ENCODE data around the gene LMO7. TPM values are rescaled to one million over a fixed set of nuclear protein-coding genes. Genes with fewer than 3 reads are reported as not detected.

LMO7 gene
- total RNA-seq, 1 experiment from 2014 or later: 102 TPM

DNA sequence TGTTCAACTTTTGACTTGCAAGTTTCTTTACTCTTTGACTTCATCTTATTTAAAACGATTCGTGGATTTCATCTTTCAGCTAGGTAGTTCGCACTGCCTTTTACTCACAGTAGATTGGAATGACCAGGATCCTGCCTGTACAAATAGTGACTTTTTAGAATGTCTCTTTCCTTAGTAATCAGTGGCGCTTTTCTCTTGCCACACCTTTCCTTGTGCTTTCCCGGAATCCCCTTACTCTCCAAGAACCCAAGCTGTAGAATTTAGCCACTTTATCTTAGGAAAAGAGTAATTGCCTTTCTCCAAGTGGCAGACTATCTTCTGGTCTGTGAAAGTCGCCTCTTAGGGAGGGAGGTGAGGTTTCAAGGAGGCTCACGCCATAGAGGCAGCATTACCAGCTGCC lies 123.4 kb downstream of the LMO7 start:
- Histone ChIP-seq H3K4me1 (peaks cover 10% of the 10 kb centered on the region; the same call in 1 of the 2 replicates), H3K27me3 (no peaks in the 10 kb centered on the region), H3K9me3 (replicated peaks) (0 out of 2 replicates have a peak, but pooled peaks cover 4% of the 10 kb centered on the region), H3K36me3 (no peaks in the 10 kb centered on the region), H3K27ac (no peak overlapping the region), H3K4me3 (no peak overlapping the region)
- DNase-seq: no peak

GRCh38 chr13:75760131-75761021 lies 124.2 kb downstream of the LMO7 start:
- no peak overlapping the region for H3K27ac ChIP-seq
- H3K4me3 ChIP-seq: no peak overlapping the region

DNA sequence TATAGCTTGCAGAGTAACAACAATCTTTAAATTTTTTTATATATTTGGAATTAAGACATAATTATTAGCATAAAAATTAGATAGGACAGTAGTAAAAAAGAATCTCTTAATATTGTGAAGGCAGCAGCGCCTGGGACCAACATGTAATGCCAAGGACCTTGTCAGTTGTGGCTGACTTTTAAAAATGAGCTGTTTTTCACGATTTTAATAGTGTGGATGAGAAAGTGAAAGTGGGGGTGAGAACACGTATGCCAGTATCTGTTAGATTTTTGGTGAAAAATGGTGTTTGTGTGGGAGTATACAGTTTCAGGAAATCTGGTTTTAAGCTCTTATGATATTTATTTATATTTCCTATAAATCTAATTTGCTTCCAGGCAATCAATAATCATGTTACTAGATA lies 125.2 kb downstream of the LMO7 start:
- Histone ChIP-seq H3K4me3 (no peak overlapping the region), H3K4me1 (no peaks in the 10 kb centered on the region), H3K9me3 (replicated peaks) (0 out of 2 replicates have a peak, but pooled peaks cover 3% of the 10 kb centered on the region), H3K27ac (no peak overlapping the region), H3K36me3 (no peaks in the 10 kb centered on the region), H3K27me3 (no peaks in the 10 kb centered on the region)
- no peak for DNase-seq

More at GRCh38 chr13:75760131-75761021, 124.2 kb downstream of the LMO7 start:
- Histone ChIP-seq H3K9me3 (replicated peaks) (0 out of 2 replicates have a peak, but pooled peaks cover 4% of the 10 kb centered on the region), H3K36me3 (no peaks in the 10 kb centered on the region), H3K4me1 (0 out of 2 replicates have a peak, but pooled peaks cover 4% of the 10 kb centered on the region), H3K27me3 (no peaks in the 10 kb centered on the region)
- peak; percentile 4 to 41 for DNase-seq

- Histone ChIP-seq H3K27me3 (no peaks in the 10 kb centered on the region), H3K4me1 (no peaks in the 10 kb centered on the region), H3K27ac (no peak overlapping the region), H3K4me3 (no peak overlapping the region), H3K36me3 (no peaks in the 10 kb centered on the region), H3K9me3 (replicated peaks) (no peaks in the 10 kb centered on the region)
- no peak for DNase-seq
Observed at GRCh38 chr13:75762076-75762937, 126.2 kb downstream of the LMO7 start.

GRCh38 chr13:75762955-75763354 lies 126.8 kb downstream of the LMO7 start:
- Histone ChIP-seq H3K9me3 (replicated peaks) (no peaks in the 10 kb centered on the region), H3K4me3 (no peak overlapping the region), H3K27me3 (no peaks in the 10 kb centered on the region), H3K36me3 (no peaks in the 10 kb centered on the region), H3K4me1 (no peaks in the 10 kb centered on the region), H3K27ac (no peak overlapping the region)
- DNase-seq: no peak

DNA sequence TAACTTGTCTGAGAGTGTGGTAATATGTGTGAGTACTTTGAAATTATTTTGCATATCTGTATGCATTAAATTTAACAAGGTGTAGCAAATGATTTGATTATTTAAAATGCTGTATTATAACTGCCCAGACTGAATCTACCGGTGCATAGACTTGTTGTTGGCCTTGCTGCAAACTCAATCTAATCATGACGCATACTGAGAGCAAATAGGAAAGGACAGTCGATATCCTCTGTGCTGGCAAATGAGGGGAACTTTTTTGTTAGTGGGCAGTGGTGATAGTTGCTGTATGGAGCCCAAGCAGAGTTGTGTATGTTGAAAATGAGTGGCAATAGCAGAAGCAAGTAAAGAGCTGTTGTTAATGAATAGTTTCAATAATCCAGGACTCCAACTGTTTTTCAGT lies 127.4 kb downstream of the LMO7 start:
- DNase-seq: no peak
- Histone ChIP-seq H3K9me3 (replicated peaks) (no peaks in the 10 kb centered on the region), H3K4me1 (no peaks in the 10 kb centered on the region), H3K4me3 (no peak overlapping the region), H3K36me3 (no peaks in the 10 kb centered on the region), H3K27me3 (no peaks in the 10 kb centered on the region), H3K27ac (no peak overlapping the region)

GRCh38 chr13:75764251-75764925 lies 128.3 kb downstream of the LMO7 start:
- Histone ChIP-seq H3K9me3 (replicated peaks) (no peaks in the 10 kb centered on the region), H3K4me3 (no peak overlapping the region), H3K27me3 (no peaks in the 10 kb centered on the region), H3K27ac (no peak overlapping the region), H3K4me1 (peaks cover under 1% of the 10 kb centered on the region; the same call in 1 of the 2 replicates), H3K36me3 (no peaks in the 10 kb centered on the region)
- no peak for DNase-seq

DNA sequence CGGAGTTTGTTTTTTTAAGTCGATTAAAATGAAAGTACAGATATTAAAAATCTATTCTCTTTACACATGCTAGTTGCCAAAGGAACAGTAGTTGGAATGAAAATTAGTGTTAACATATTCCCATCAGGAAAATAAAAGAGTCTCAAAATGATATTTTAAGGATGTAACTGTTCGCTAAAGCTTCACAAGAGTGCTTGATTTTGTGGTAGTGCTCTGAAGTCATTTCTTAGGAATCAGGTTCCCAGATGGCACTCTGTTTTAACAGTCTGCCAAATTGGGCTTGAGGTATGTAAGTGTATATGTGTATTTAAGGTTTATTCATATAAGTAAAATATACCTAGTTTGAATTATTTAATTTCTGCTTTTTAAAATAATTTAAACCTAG lies 128.8 kb downstream of the LMO7 start:
- no peak overlapping the region for H3K27ac ChIP-seq

GRCh38 chr13:75766636-75767035 lies 130.5 kb downstream of the LMO7 start:
- no peaks in the 10 kb centered on the region for H3K36me3 ChIP-seq
- H3K4me3 ChIP-seq: no peak overlapping the region
- H3K9me3 ChIP-seq (replicated peaks): no peaks in the 10 kb centered on the region; the same call in 1 of the 2 replicates
- H3K4me1 ChIP-seq: peaks cover 12% of the 10 kb centered on the region
- DNase-seq: no peak
- no peaks in the 10 kb centered on the region for H3K27me3 ChIP-seq
- no peak overlapping the region for H3K27ac ChIP-seq

More for the DNA sequence above, 128.8 kb downstream of the LMO7 start:
- Histone ChIP-seq H3K27me3 (no peaks in the 10 kb centered on the region), H3K4me1 (peaks cover 4% of the 10 kb centered on the region; the same call in 1 of the 2 replicates), H3K36me3 (no peaks in the 10 kb centered on the region), H3K9me3 (replicated peaks) (no peaks in the 10 kb centered on the region), H3K4me3 (no peak overlapping the region)
- DNase-seq: no peak

DNA sequence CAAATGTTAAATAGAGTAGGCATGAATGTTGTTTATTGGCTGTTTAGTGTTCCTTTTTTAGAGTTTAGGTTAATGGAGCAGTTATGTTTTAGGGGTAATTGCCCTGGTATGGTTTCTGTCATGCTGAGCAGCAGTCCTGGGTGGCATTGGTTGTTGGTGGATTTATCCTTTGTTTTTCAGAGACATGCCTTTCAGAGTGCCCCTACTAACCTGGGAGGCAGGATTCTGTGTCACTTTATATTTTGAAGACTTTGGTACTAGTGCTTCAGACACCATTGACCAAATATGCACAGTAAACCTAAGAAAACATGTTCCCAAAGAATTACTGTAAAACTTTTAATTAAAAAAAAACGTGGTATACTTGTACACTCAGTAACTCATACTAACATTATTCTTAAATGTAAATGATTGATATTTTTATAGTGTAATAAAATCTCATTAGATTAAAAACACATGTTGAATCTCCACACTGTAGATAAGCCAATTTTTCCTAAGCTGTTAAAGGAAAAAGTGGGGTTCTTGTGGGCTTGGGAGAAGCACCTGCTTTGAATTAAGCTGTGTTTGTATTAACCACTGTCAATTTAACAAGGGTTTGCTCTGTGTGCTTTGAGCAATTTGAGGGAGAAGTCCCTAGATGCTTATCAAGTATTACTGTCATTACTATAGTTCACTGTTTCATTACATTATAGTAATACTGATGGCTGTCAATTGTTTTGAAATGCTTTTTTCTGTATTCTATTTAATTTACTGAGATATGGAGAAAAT lies 133.2 kb downstream of the LMO7 start:
- Histone ChIP-seq H3K27ac (no peak overlapping the region), H3K4me1 (peaks cover 21% of the 10 kb centered on the region), H3K27me3 (no peaks in the 10 kb centered on the region), H3K9me3 (replicated peaks) (no peaks in the 10 kb centered on the region; the same call in 1 of the 2 replicates), H3K36me3 (no peaks in the 10 kb centered on the region), H3K4me3 (no peak overlapping the region)
- DNase-seq: no peak

- no peaks in the 10 kb centered on the region for H3K27me3 ChIP-seq
- no peak overlapping the region for H3K4me3 ChIP-seq
- H3K9me3 ChIP-seq (replicated peaks): no peaks in the 10 kb centered on the region; the same call in 1 of the 2 replicates
- H3K36me3 ChIP-seq: no peaks in the 10 kb centered on the region
- H3K4me1 ChIP-seq: peaks cover 21% of the 10 kb centered on the region
- no peak overlapping the region for H3K27ac ChIP-seq
- DNase-seq: no peak
Observed at GRCh38 chr13:75770164-75770563, 134.0 kb downstream of the LMO7 start.

DNA sequence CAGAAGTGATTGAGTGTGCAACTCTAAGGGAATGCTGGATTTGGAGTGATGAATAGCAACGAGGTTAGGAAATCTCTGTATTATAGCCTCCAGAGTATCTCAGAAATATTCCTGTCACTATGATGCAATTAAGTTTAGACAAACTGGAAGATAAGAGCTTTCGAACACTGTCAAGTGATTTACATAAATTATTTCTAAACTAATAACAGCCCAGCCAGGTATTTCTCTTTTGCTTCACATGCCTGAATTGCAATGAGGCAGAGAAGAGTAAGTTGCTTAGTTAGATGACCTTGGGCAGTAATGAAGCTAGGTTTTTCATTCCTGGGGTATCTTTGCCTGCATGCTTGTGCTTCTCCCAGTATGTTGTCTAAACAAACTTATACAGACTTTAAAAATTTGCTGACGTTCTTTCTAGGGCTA lies 134.5 kb downstream of the LMO7 start:
- Histone ChIP-seq H3K4me3 (no peak overlapping the region), H3K9me3 (replicated peaks) (no peaks in the 10 kb centered on the region; the same call in 1 of the 2 replicates), H3K4me1 (peaks cover 21% of the 10 kb centered on the region), H3K36me3 (no peaks in the 10 kb centered on the region), H3K27me3 (no peaks in the 10 kb centered on the region), H3K27ac (no peak overlapping the region)
- no peak for DNase-seq

DNA sequence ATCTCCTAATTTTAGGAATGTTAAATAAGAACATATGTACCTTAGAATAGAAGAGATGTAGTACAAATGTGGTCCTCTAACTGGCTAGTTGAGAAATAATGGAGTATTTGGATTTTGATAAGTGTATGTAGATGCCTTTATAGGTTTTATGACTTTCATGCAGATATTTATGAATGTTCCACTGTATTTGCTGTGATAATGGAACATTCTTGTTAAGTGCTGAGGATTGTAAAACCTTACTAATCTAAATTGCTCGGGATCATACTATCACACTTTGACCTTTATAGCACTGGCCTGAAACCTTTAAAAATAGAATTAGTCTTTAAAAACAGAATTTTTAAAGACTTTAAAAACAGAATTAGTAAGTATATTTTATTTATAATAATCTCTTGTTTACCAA lies 135.1 kb downstream of the LMO7 start:
- peaks cover 21% of the 10 kb centered on the region for H3K4me1 ChIP-seq
- no peak for DNase-seq
- no peaks in the 10 kb centered on the region for H3K27me3 ChIP-seq
- H3K36me3 ChIP-seq: no peaks in the 10 kb centered on the region
- H3K4me3 ChIP-seq: no peak overlapping the region
- H3K9me3 ChIP-seq (replicated peaks): no peaks in the 10 kb centered on the region; the same call in 1 of the 2 replicates
- H3K27ac ChIP-seq: no peak overlapping the region

- Histone ChIP-seq H3K9me3 (replicated peaks) (no peaks in the 10 kb centered on the region; the same call in 1 of the 2 replicates), H3K27ac (peak overlapping the region; percentile 50), H3K4me3 (no peak overlapping the region), H3K4me1 (peaks cover 21% of the 10 kb centered on the region), H3K27me3 (no peaks in the 10 kb centered on the region), H3K36me3 (no peaks in the 10 kb centered on the region)
- DNase-seq: peak in 1 of 2 experiments; percentile 34
Observed at GRCh38 chr13:75771818-75772217, 135.7 kb downstream of the LMO7 start.

Measured in SJCRH30 (cell line).